DMS153 (cell line): Measurements from ENCODE around the gene TUNAR.

Source experiments
- DNase-seq: peaks from one replicate; lab custom pipeline; 2025; lab: John Stamatoyannopoulos, UW

Gene TUNAR

DNA sequence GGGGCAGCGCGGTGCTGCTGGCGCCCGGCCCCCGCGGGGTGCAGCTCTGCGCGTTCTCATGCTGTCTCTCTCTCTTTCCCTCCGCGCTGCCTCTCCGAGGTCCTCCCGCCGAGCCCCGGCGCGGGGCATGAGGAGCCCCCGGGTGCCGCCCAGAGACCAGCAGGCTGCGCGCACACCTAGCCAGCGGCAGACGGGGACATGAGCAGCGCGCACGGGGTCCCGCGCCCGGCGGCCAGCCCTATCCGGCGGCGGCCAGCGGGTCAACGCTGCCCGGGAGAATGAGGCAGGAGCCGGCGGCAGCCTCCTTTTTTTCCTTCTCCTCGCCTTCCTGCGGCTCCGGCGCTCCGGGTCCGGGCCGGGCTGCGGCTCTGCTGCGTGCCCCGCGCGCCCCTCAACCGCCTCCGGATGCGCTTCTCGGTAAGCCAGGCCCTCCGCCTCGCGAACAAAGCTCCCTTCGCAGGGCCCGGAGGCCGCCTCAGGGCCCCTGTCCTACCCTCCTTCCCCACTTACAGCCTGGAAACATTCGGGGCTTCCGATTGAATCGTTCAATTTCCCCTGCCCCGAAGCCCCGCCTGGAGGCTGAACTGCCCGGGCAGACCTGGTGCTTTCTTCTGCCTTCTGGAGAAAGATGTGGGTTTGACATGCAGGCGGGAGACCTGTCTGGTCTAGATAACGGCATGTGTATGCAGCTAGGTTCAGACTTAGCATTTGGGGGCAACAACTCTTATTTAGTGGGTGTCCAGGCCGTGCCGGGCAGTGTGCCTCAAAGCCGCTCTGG lies at the start of gene TUNAR:
TSS of gene TUNAR (plus strand) at position 72 of the 778 bp plus-strand sequence.
- DNase-seq, result no peak

DNA sequence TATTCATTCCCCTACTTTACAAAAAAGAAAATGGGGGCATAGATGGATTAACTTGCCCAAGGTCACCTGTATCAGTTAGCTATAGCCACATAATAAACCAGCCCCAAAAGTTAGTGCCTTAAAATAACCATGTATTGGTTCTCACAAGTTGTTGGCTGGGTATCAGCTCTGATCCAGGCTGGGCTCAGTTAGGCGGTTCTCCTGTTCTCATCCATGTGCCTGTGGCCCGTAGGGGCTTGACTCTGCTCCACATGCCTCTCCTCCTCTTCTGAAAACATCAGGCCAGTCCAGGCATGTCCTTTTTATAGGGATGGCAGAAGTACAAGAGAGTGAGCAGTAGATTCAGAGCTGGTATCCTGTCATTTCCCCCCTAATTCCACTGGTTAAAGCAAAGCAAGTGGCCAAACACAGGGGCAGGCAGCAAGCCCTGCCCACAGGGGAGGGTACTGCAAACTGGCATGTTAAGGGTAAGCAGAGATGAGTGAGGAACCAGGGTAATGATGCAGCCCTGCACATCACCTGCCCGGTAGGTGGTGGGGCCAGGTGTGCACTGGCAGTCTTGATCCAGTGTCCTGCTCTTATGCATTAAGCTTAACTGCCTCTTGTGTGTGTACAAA lies 47.9 kb upstream of the TUNAR start:
- DNase-seq, result no peak

DNA sequence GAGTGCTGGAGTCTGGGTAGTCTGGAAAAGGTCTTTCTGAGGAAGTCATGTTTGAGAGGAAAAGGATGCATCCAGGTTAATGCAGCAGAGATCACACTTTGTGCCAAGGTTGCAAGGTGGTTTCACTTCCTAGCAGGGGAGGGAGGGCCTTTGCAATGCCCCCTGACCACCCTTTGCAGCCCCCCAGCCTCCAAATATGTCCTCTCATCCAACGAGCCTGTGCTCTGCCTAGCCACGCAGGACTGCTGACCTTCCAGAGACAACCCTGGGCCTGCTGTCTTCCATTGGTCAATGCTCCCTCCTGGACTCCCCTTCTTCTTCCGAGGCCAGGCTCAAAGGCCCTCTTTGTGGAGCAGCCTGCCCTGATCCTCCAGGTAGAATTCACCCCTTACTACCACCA lies 47.3 kb upstream of the TUNAR start:
- no peak for DNase-seq

DNA sequence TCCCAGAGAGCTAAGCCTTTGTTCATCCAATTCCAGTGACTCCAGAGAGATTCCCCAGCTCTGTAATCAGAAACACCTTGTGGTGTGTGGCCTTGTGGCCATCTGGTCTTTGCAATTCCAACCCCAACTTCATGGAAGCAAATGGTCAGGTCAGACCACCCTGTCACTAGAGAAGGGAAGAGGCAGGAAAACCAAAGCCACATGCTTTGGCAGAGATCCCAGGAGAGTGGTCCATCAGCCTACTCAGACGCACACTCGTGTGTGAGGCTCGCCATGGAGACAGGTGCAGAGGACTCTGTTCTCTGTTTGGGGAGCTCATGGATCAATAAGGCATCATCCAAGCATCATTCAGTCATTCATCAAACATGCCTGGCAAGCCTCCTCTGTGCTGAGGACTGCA lies 46.2 kb upstream of the TUNAR start:
- DNase-seq, result no peak

DNA sequence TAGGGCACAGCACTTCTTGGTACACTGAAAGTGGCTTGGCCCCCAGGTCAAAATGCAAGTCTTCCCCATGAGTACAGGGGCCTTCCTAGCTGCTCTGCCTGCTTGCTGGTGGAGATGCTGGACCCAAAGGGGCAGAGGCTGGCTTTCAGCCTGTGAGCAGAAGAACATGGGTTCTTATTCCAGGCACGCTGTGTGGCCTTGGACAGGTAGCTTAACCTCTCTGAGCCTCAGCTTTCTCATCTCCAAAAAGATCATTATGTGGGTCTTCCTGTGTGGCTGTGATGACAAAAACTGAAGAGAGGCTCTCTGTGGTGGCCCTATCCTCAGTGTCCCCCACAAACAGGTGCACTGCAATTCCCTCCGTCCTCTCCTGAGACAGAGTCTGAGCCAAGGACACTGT lies 45.6 kb upstream of the TUNAR start:
- DNase-seq, result no peak

DNA sequence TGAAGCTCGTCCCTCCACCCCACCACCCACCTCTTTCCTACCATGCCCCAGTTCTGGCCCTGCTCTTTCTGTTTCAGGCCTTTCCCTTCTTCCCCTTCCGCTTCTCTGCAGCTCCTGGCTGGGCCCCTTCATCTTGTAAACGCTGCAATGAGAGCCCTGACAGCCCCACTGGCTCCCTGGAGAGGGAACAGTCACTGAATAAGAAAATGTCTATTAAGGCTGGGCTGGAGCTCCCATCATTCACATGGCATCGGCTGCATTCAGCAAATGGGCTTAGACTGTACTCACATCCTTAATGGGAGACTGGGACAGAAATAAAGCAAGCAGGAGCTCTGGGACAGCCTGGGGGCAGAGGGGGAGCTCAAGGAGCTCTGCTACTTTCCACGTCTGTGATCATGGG lies 45.2 kb upstream of the TUNAR start:
- no peak for DNase-seq

DNA sequence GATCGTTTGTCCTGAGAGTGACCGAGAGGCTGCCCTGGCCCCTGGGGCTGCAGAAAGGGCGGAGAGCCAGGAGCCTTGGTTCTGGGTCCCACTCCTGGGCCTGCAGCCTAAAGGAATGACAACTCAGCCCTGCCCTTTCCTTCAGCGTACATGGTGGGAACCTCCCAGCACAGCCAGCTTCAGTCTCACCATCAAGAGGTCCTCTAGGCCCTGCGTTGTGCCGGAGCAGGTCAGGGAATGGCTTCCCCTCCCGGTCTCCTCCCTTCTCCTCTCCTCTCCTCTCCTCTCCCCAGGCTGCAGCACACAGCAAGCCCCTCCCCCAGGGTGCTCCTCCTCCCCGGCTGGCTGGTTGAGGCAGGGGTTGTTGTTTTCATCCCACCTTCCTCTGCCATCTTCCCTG lies 44.6 kb upstream of the TUNAR start:
- DNase-seq, result no peak

DNA sequence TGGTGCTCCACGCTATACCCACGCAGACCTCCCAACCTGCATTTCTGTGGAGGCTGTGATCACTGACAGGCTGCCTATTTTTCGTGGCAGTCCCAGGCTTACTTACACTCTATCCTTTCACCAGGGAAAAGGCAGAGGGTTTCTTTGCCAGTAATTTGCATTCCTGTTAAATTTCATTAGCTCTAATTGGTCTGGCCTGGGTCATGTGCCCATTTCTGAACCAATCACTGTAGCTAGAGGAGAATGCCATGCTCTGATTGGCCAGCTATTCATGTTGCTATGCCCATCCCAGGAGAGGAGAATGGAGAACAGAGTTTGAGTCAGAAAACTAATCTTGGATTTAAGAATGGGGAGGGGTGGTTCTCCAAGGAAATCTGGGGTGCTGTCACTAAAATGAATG lies 43.2 kb upstream of the TUNAR start:
- DNase-seq, result no peak

DNA sequence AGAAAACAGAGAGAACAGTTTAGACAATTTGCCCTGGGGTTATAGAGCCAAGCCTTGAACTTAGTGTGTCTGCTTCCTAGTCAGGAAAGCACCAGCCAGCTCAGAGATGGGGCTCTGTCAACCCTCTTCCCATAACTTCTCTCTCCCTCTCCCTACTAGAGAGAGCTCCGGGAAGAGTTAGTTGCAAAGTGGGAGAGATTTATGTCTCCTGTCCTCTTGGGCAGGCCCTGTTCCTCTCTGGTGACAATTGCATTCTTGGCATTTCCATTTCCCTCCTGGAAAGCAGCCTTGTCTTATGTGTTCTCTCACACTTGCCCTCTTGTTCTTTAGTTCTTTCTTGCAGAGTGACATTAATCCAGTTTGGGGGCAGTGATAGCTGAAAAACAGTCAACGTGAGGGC lies 42.1 kb upstream of the TUNAR start:
- DNase-seq, result no peak

DNA sequence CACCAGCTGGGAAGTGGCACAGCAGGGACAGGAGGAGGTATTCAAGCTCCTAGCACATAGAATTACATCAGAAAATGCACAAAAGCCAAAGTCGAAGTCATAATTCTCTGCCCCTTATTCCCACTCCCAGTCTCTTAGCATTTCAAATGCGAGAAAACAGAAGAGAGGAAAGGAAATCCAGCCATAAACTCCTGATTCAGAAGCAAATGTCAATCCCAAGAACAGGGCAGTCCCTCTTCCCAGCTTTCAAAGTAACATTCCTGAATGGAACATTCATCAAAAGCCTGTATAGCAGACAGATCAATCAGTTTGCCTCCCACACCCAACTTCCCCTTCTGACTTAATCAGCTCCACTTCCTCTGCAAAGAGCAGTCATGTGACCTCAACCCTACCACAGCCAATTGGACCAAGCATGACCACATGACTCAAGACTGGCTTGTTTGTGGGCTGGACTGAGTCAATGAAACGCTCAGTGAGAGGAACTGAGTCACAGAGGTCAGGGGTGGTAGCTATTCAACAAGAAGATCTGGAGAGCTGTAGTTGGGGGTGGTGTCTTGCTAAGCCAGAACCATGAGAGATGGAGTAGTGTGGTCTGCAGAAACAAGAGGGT lies 41.4 kb upstream of the TUNAR start:
- no peak for DNase-seq

DNA sequence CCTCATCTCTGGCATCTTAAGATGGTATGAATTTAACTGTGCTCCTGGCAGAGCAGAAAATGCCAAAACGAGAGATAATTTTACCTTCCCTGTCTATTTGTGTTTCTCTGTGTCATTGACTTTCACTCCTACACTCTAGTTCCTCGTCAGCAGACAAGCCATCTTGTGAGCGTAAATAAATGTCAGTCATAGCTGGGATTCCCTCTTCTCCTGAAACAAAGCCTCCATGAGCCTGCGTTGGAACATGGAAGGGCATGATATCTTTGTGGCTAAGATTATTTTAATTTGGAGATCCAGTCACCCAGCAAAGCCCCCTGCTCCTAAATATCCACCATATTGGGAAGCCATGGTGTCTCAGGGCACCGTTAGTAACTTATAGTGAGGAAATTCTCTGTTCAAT lies 37.8 kb upstream of the TUNAR start:
- no peak for DNase-seq

DNA sequence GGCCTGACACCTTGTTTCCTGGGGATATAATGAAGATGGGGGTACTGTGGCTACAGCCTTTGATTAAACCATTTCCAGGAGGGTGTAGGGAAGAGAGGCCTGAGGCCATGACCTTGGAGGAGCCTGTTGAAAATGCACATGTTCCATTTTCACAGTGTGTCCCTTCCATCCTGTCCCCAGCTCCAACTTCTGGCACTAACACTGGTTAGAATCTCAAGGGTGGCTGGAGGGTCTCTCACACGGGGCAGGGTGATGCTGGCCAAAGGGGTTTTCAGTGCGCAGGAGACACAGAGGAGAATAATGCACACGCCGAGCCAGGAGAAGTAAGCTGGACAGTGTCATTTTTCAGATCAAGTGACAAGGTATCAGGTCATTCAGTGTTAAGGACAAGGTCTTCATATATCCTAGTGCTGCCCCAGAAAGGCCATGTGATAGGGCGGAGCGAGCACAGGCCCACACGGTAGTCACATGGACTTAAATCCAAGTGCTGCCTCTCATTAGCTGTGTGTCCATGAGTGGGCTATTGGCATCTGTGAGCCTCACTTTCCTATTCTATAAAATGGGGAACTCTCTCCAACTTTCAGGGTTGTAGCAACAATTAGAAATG lies 36.4 kb upstream of the TUNAR start:
- no peak for DNase-seq

DNA sequence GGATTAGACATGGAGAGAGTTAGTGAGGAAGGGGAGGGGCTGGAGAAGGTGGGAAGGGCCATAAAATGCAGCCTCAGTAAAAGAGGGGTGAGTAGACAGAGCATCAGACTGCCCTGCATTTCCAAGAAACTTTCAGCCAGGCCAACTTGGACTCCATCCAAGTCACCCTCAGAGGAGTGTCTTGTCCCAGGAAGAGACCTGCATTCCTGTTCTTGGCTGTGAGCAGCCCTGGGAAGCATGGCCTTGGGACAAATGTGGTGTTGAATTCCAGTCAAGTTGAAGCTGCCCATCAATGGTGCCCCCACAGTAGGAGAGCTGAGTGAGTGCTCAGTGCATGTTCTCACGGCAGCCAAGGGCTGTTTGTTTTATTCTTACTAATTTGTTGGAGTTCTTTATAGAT lies 35.0 kb upstream of the TUNAR start:
- DNase-seq, result no peak

DNA sequence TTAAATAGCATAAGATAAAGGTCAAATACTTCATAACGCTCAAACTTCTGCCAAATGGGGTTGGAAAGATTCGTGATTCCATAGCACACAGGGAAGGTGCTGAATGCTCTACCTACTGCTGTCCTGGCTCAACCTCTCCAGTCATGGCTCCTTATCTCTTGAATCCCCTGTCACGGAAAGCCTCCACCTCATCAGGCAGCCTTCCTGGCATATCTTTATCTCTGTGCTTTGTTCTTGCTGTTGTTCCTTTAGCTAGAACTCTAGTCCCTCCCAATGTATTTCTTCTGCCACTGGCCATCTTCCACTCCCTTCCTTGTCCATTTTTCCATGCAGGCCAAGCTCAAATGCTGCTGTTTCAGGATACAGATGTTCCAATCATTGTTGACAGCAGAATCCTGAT lies 26.9 kb upstream of the TUNAR start:
- DNase-seq, result no peak

DNA sequence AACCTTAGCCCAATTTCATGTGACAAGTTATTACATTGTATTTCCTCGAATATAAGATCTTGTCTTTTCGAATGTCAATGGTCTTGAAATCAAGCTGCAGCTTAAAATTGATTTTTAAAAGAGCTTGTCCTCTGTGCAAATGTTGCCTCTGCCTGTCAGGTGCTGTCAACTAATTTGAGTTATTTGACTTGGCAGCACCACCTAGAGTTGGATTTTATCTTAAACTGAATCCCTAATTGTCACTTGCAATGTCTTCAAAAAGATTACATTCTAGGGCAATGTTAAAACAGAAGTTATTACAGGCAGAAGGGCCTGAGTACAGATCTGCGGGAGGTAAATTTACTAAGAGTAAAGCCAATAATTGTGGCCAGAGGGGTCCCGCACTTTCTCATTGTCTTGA lies 26.2 kb upstream of the TUNAR start:
- no peak for DNase-seq

DNA sequence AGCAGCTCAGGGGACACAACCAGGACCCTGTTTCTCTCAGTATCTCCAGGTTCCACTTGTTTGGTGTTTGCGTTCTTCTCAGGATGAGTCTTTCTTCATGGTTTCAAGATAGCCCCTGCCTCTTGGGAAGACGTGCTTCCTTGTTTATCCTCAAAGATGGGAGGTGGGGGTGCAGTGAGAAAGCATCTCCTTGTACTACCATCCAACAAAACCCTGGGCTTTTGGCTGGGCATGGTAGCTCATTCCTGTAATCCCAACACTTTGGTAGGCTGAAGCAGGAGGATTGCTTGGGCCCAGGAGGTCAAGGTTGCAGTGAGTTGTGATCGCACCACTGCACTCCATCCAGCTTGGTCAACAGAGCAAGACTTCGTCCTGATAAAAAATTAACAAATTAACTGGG lies 21.0 kb upstream of the TUNAR start:
- DNase-seq, result no peak

DNA sequence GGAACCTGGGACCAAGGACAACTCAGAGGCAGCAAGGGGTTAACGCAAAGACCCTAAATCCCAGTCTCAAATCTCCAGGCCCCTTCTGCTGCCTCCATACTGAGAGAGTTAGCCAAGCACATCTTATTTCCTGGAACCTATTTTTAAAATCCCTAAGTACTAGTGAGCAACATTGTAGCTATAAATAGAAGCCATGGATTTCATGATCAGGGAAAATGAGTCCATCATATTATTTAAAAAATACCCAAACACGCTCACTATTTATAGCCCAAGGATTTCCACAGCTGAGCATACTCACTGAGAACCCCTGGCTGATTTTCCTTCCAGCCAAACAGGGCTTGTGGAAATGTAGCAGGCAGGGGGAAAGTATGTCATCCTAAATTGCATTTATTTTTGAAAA lies 19.4 kb upstream of the TUNAR start:
- DNase-seq, result no peak

DNA sequence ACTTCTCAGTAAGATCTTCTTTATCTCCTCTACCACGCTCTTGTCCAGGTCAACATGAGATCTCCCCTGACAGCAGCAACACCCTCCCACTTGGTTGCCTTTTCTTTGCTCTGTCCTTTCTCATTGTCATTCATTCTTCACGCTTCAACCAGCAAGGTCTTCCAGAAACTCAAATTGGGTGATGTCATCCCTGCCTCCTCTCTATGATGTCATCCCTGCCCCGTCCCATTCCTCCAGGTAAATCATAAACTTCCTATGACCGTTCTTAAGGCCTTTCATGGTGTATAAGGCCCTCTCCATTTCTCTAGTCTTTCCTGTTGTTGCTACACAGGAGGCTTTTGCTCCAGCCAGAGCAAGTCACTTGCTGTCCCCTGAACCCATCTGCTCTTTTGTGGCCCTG lies 17.7 kb upstream of the TUNAR start:
- DNase-seq, result no peak

DNA sequence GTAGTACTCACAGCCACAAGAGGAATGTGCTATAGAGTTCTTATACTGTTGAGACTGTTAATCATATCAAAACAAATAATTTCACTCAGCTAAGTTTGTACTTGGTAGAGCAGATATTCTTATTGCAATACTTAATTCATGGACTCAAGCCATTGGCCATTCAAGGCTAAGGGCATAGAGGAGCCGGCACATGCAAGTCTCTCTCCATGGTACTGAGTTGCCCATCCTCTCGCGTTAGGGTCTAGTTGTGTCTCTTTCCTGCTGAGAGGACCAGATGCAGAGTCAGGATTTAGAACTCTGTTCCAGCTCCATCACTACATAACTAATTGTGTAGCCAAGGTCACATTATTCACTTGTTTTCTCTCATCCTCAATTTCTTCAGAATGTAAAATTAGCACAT lies 14.4 kb upstream of the TUNAR start:
- no peak for DNase-seq

DNA sequence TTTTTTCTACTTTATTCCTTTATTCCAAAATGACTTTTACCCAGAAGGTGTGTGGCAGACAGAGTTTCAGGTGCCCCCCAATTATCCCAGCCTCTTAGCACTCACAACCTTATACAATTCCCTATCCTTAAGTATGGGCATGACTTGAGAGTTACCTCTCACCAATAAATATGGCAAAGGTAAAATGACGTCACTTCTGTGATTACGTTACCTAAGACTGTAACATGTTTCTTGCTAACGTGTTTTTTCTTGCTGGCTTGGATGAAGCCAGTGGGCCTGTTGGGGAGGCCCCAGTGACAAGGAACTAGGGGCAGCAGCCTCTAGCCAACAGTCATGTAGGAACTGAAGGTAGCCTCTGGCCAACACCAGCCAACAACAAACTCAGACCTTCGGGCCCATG lies 13.3 kb upstream of the TUNAR start:
- DNase-seq, result no peak

DNA sequence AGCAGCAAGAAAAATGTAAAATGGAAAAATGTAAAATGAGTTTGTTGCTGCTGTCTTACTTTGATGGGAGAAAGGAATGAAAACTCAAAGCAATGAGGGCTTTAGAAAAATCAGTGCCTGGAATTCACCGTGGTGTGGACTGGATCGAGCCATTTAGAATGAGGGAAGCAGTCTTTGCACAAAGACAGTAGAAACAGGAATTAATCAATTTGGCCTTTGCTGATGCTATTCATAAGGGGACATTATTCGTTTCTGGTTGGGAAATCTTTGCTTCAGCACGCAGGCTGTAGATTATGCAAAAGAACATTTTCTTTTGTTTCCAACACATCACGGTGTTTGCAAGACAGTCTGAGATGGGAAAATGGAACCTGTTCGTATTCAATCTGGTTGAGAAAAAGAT lies 6.9 kb upstream of the TUNAR start:
- no peak for DNase-seq

DNA sequence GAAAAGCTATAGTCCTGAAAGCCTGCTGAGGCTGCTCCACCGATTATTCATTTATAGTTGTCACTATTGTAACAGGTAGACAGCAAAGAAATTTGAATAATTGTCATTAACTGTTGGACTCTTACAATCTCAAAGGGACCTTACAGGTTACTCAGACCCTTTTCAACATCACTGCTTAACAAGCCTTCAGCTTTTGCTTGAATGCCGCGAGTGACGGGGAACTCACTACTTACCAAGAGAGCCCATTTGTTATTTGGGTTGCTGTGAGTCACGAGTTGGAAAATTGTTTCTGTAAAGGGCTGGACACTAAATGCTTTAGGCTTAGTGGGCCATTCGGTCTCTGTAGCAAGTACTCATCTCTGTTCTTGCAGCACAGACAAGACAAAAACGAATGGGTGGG lies 5.9 kb upstream of the TUNAR start:
- DNase-seq, result no peak

DNA sequence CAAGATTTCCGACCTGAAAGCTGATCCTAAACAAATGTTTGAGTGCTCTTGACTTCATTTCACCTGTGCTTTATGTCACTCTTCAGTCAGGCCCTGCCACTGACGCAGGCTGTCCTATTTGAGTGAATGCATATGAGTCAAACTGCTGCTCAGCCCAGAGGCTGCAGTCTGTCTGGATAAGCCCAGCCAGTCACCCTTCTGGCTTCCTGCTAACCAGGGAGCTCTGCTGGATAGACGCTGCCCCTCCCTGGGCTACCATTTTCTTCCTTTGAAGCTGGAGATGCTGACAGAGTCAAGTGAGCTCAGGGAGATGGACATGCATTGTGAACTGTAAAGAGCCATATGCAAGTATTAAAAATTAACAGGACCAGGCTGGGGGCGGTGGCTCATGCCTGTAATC lies 5.1 kb upstream of the TUNAR start:
- DNase-seq, result peak; percentile 91
